Cardiac fibroblast (primary cell): ENCODE results near the gene TNIP1.

Experiments used
- DNase-seq, 2 donors: peaks; one replicate each; pipeline versions ENCODE4 v3.0.0 to v3.0.0-alpha.2; 2010; ENCODE audit warnings: low read depth in 2 of 2
- H3K4me3 ChIP-seq, 2 donors: replicated peaks in 1 of 2; 1 replicate in 1 of 2; 2 replicates in 1 of 2; pipeline ENCODE4 v1.5.1; 2011; ENCODE audit warnings: low read depth in 2 of 2, low read length in 2 of 2, mild to moderate bottlenecking in 2 of 2, moderate library complexity in 1 of 2
- CTCF ChIP-seq: IDR thresholded peaks from one replicate; pipeline ENCODE4 v1.5.1; 2011; ENCODE audit warnings: low read depth, mild to moderate bottlenecking, low read length, inconsistent platforms

Gene TNIP1

GRCh38 chr5:151123897-151124751, 43.3 kb upstream of the TNIP1 start:
- no peak for TF ChIP-seq CTCF
- no peak overlapping the region for H3K4me3 ChIP-seq
- peak; percentile 25 to 58 for DNase-seq

DNA sequence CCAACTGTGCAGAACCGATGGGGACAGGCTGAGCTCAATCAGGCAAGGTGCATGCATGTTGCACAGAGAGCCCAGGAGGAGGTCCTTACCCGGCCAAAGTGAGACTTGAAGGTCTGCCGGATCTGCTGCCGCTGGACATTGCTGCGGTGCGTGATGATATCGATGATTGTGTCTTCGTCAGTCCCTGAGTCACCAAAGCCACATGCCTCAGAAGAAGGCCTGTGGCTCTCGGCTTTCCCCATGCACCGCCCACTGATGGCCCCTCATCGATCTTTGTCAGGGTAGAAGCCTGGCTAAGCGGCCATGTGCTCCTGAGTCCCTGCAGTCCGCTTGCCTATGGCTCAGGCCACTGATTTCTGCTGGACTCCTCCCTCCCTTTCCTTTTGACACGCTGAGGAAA, 42.0 kb upstream of the TNIP1 start:
- no peak for DNase-seq
- no peak for TF ChIP-seq CTCF
- H3K4me3 ChIP-seq, result no peak overlapping the region

DNA sequence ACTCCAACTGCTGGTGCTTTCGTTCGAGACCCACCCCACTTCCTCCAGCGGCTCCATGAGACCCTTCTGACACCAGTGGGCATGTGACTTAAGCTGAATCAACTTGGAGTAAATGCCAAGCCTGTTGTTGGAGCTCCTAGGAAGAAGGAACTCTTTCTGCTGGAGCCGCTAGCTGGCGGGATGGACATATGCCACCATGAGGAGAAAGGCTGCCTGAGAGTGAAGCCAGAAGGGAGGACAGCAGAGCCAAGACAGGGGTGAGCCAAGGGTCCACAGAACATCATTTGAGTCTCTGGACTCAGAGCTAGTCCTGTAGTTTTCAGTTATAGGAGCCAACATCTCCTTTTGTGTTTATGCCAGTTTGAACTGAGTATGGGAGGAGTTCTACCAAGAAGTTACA, 40.8 kb upstream of the TNIP1 start:
- no peak for DNase-seq
- H3K4me3 ChIP-seq, result no peak overlapping the region
- no peak for TF ChIP-seq CTCF

DNA sequence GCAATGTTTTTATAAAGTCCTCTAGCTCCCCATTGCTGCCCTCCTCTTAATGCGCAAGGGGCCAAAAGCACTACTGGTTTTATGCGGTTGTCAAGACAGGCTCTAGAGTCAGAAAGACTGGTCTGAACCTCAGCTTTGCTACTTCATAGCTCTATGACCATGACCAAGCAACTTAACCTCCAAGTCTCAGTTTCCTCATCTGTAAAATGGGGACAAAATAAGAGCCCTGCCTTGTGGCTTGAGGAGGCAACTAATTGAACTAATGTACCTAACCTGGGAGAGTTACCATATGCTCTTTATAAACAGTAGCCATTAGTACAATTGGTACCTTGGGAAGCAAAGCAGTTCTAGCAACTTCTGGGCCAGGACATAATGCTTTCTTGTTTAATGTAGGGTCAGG, 40.3 kb upstream of the TNIP1 start:
- no peak for DNase-seq
- no peak overlapping the region for H3K4me3 ChIP-seq
- no peak for TF ChIP-seq CTCF

DNA sequence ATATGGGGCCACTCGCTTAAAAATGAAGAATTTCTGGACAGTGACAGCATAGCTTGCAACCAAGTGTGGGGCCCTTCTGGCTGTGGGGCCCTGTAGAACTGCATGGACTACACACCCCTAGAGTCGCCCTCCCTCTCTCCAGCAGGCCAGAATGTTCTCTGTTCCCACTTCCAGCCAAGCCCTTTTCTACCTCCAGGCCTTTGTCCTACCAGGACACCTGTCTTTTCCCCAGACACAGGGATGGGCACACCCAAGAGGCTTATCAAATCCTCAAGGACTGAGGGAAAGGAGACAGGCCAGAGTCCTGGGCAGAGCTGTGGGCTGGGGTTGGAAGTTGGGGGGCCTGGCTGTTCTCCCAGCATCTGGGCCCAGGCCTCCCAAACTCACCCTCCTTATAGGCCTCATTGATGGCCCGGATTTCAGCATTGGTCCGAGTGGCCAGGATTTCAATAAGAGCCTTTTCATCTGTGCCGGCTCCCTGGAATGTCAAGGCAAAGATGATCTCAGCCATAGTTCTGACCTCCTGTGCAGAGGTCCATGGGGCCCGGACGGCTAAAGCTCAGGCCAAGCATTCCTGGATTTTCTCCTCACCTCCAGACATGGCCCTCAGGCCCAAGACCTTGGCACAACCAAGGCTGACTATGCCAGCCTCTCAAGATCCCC, 38.2 kb upstream of the TNIP1 start:
- DNase-seq, result no peak
- no peak for TF ChIP-seq CTCF
- H3K4me3 ChIP-seq, result no peak overlapping the region

GRCh38 chr5:151115272-151115905, 34.6 kb upstream of the TNIP1 start:
- peak; percentile 98 for TF ChIP-seq CTCF
- peak; percentile 70 to 75 for DNase-seq
- no peak overlapping the region for H3K4me3 ChIP-seq
